Cardiac fibroblast (primary cell): ENCODE results near the gene GRXCR2.

Experiments
- DNase-seq, 2 donors: peaks; one replicate each; pipeline versions ENCODE4 v3.0.0 to v3.0.0-alpha.2; 2010; ENCODE audit warnings: low read depth in 2 of 2
- H3K4me3 ChIP-seq, 2 donors: replicated peaks in 1 of 2; 1 replicate in 1 of 2; 2 replicates in 1 of 2; pipeline ENCODE4 v1.5.1; 2011; ENCODE audit warnings: low read depth in 2 of 2, low read length in 2 of 2, mild to moderate bottlenecking in 2 of 2, moderate library complexity in 1 of 2
- CTCF ChIP-seq: IDR thresholded peaks from one replicate; pipeline ENCODE4 v1.5.1; 2011; ENCODE audit warnings: low read depth, mild to moderate bottlenecking, low read length, inconsistent platforms

The GRXCR2 gene

GRCh38 chr5:145818604-145819003 lies 54.2 kb downstream of the GRXCR2 start:
- DNase-seq, result no peak
- no peak for TF ChIP-seq CTCF
- no peak overlapping the region for H3K4me3 ChIP-seq

- TF ChIP-seq CTCF, result no peak
- no peak overlapping the region for H3K4me3 ChIP-seq
- DNase-seq, result no peak
Observed at GRCh38 chr5:145812877-145813276, 59.9 kb downstream of the GRXCR2 start.

GRCh38 chr5:145811834-145812625 lies 60.8 kb downstream of the GRXCR2 start:
- peak; percentile 78 to 81 for DNase-seq
- peak; percentile 32 for TF ChIP-seq CTCF
- no peak overlapping the region for H3K4me3 ChIP-seq
